ENCODE results near the gene CLNS1A. TPM values are rescaled to one million over a fixed set of nuclear protein-coding genes. Genes with fewer than 3 reads are reported as not detected.

CLNS1A gene
- total and polyA plus RNA-seq, 2 donors (not counting 1 experiment from before 2014, with no cell fraction given): 39.3 to 121 TPM

DNA sequence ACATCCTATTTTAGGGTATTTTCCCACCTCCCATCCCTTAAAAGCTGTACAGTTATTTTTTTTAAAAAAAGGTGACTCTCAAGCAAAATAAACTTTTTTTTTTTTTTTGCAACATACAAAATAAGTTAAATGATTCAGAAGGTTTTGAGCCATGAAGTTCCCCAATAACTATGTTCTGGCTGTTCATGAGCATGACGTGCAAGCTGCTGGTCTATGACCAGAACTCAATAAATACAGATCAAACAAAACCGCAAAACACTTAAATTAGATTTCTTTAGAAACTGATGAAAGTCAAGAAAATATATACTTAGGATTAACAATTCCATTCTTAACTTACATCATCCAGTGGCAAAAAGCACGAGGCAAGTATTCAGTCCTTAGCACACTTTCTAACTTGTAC lies 24.1 kb upstream of the CLNS1A start:
- 80% methylated on average over 1 of the region's 3 CpGs for WGBS (ENCODE audit: insufficient coverage)
- H3K4me2 ChIP-seq (replicated peaks; ENCODE audit: low read depth, low read length, poor library complexity, severe bottlenecking): peak overlapping the region; percentile 35
- POLR2A ChIA-PET: no interaction called here

DNA sequence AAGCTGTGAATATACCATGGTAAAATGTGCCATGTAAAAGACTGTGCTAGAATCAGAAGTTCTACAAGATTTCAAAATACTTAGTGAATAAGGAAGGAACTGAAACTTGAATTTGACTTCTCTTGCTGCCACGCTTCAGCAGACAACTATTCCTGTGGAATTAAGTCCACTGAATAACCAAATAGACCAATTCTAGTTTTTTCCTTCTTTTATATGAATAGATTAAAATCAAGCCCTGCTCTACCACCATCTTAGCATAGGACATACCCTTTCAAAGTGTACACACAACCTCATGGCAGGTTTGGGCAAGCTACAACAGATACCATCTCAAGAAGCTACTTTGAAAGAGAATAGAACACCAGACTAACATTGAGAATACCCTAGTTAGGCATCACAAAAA lies 23.4 kb upstream of the CLNS1A start:
- Mint-ChIP-seq H3K4me1 (peaks cover 31% of the 10 kb centered on the region), H3K27me3 (no peaks in the 10 kb centered on the region), H3K4me3 (peak overlapping the region; percentile 56), H3K27ac (no peak overlapping the region), H3K9me3 (ENCODE audit: insufficient read depth) (no peaks in the 10 kb centered on the region)
- no peak overlapping the region for H2AFZ ChIP-seq (ENCODE audit: insufficient read depth, low read depth, low read length, poor library complexity, severe bottlenecking)
- POLR2A ChIA-PET: no interaction called here
- H3K4me2 ChIP-seq (replicated peaks; ENCODE audit: low read depth, low read length, poor library complexity, severe bottlenecking): peak overlapping the region; percentile 35
- H3K27me3 ChIP-seq (replicated peaks in 1 of 4; ENCODE audit: control extremely low read depth in 1 of 4, control insufficient read depth in 3 of 4, insufficient read depth in 4 of 4, low read length in 3 of 4): no peaks in the 10 kb centered on the region
- peaks cover 12 to 17% of the 10 kb centered on the region in 2 donors for H3K4me1 ChIP-seq (ENCODE audit: control insufficient read depth in 2 of 2, insufficient read depth in 2 of 2, low read length in 2 of 2)
- H3K9ac ChIP-seq (ENCODE audit: low read length): peak overlapping the region; percentile 6
- intact Hi-C loops (cut with micrococcal nuclease): no loop called here
- peak; percentile 47 for ATAC-seq (ENCODE audit: low read depth)
- WGBS (ENCODE audit: insufficient coverage): no CpG with 5 or more reads among the region's 1 CpG
- H4K20me1 ChIP-seq (ENCODE audit: control insufficient read depth, insufficient read depth, low read length, poor library complexity, severe bottlenecking): no peaks in the 10 kb centered on the region
- DNase-seq: peak; percentile 43
- peak overlapping the region in 1 of 5 experiments; percentile 30 for H3K4me3 ChIP-seq (ENCODE audit: control extremely low read depth in 1 of 5, extremely low read depth in 1 of 5, insufficient read depth in 1 of 5, low read depth in 2 of 5, low read length in 4 of 5)
- TF ChIP-seq, protein P1, sequence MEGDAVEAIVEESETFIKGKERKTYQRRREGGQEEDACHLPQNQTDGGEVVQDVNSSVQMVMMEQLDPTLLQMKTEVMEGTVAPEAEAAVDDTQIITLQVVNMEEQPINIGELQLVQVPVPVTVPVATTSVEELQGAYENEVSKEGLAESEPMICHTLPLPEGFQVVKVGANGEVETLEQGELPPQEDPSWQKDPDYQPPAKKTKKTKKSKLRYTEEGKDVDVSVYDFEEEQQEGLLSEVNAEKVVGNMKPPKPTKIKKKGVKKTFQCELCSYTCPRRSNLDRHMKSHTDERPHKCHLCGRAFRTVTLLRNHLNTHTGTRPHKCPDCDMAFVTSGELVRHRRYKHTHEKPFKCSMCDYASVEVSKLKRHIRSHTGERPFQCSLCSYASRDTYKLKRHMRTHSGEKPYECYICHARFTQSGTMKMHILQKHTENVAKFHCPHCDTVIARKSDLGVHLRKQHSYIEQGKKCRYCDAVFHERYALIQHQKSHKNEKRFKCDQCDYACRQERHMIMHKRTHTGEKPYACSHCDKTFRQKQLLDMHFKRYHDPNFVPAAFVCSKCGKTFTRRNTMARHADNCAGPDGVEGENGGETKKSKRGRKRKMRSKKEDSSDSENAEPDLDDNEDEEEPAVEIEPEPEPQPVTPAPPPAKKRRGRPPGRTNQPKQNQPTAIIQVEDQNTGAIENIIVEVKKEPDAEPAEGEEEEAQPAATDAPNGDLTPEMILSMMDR (IDR thresholded peaks at IDR 0.05): no peak
- TF ChIP-seq EZH2 (IDR thresholded peaks at IDR 0.05; ENCODE audit: borderline replicate concordance, insufficient read depth, low read depth, low read length, poor library complexity, severe bottlenecking): no peak
- CTCF ChIA-PET: no interaction called here
- no peak overlapping the region for H3K27ac ChIP-seq (ENCODE audit: low read length in 2 of 2)
- H3K36me3 ChIP-seq (replicated peaks in 1 of 2; ENCODE audit: control extremely low read depth in 1 of 2, control insufficient read depth in 1 of 2, extremely low read depth in 1 of 2, insufficient read depth in 2 of 2, low read length in 1 of 2): peaks cover 1 to 3% of the 10 kb centered on the region in 2 experiments
- H3K9me3 ChIP-seq (ENCODE audit: control extremely low read depth in 1 of 3, control insufficient read depth in 2 of 3, insufficient read depth in 1 of 3, low read length in 2 of 3): no peaks in the 10 kb centered on the region
- no peaks in the 10 kb centered on the region for H3K79me2 ChIP-seq (ENCODE audit: control insufficient read depth, insufficient read depth, low read length)

More for the DNA sequence above, 24.1 kb upstream of the CLNS1A start:
- Histone ChIP-seq H2AFZ (ENCODE audit: insufficient read depth, low read depth, low read length, poor library complexity, severe bottlenecking) (no peak overlapping the region), H3K9me3 (ENCODE audit: control extremely low read depth in 1 of 3, control insufficient read depth in 2 of 3, insufficient read depth in 1 of 3, low read length in 2 of 3) (no peaks in the 10 kb centered on the region), H3K4me1 (ENCODE audit: control insufficient read depth in 2 of 2, insufficient read depth in 2 of 2, low read length in 2 of 2) (peaks cover 12 to 17% of the 10 kb centered on the region in 2 donors), H3K79me2 (ENCODE audit: control insufficient read depth, insufficient read depth, low read length) (no peaks in the 10 kb centered on the region), H3K4me3 (ENCODE audit: control extremely low read depth in 1 of 5, extremely low read depth in 1 of 5, insufficient read depth in 1 of 5, low read depth in 2 of 5, low read length in 4 of 5) (no peak overlapping the region), H3K27me3 (replicated peaks in 1 of 4; ENCODE audit: control extremely low read depth in 1 of 4, control insufficient read depth in 3 of 4, insufficient read depth in 4 of 4, low read length in 3 of 4) (no peaks in the 10 kb centered on the region), H4K20me1 (ENCODE audit: control insufficient read depth, insufficient read depth, low read length, poor library complexity, severe bottlenecking) (no peaks in the 10 kb centered on the region), H3K27ac (ENCODE audit: low read length in 2 of 2) (no peak overlapping the region), H3K9ac (ENCODE audit: low read length) (no peak overlapping the region), H3K36me3 (replicated peaks in 1 of 2; ENCODE audit: control extremely low read depth in 1 of 2, control insufficient read depth in 1 of 2, extremely low read depth in 1 of 2, insufficient read depth in 2 of 2, low read length in 1 of 2) (peaks cover 1 to 8% of the 10 kb centered on the region in 2 experiments)
- Mint-ChIP-seq H3K27ac (no peak overlapping the region), H3K4me3 (peak overlapping the region; percentile 56), H3K4me1 (peaks cover 30% of the 10 kb centered on the region), H3K9me3 (ENCODE audit: insufficient read depth) (no peaks in the 10 kb centered on the region), H3K27me3 (no peaks in the 10 kb centered on the region)
- TF ChIP-seq, protein P1 (IDR thresholded peaks at IDR 0.05): no peak
- TF ChIP-seq EZH2 (IDR thresholded peaks at IDR 0.05; ENCODE audit: borderline replicate concordance, insufficient read depth, low read depth, low read length, poor library complexity, severe bottlenecking): no peak
- CTCF ChIA-PET: interaction anchor here (0.6 kb wide), 1 partner anchor 1686 kb away, joined by 3 read pairs; no protein-coding TSS in a partner anchor
- DNase-seq: no peak
- ATAC-seq (ENCODE audit: low read depth): no peak
- intact Hi-C loops (cut with micrococcal nuclease): no loop called here

All from B cell (primary cell).